Measurements from ENCODE around the gene FZD10. TPM values are rescaled to one million over a fixed set of nuclear protein-coding genes. Genes with fewer than 3 reads are reported as not detected.

FZD10 gene, protein sequence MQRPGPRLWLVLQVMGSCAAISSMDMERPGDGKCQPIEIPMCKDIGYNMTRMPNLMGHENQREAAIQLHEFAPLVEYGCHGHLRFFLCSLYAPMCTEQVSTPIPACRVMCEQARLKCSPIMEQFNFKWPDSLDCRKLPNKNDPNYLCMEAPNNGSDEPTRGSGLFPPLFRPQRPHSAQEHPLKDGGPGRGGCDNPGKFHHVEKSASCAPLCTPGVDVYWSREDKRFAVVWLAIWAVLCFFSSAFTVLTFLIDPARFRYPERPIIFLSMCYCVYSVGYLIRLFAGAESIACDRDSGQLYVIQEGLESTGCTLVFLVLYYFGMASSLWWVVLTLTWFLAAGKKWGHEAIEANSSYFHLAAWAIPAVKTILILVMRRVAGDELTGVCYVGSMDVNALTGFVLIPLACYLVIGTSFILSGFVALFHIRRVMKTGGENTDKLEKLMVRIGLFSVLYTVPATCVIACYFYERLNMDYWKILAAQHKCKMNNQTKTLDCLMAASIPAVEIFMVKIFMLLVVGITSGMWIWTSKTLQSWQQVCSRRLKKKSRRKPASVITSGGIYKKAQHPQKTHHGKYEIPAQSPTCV
- polyA plus RNA-seq (ENCODE audit: insufficient read length), result 17.3 TPM

DNA sequence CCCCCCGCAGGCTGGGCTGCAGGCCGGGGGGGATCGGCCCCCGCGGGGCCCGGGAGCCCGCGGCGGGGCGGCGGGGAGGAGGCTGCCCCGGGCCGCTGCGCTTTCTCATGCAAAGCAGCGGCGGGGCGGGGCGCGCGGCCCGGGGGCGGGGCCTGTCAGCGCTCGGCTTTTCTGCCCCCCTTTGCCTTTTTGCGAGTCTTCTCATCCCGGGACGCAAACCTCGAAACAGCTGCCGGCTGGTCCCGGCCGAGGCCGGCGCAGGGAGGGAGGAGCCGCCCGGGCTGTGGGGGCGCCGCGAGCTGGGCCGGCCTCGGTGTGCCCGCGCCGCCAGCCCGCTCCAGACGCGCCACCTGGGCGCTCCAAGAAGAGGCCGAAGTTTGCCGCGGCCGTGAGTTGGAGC, at the start of gene FZD10:
FZD10 (plus strand) TSS at position 198 of the 400 bp plus-strand sequence. CDS start 479 bp downstream, outside the sequence.
- no peak for DNase-seq (ENCODE audit: low read depth)

- no peak for DNase-seq (ENCODE audit: low read depth)
These were observed 47.3 kb upstream of the FZD10 start for GRCh38 chr12:130114952-130115351.

DNA sequence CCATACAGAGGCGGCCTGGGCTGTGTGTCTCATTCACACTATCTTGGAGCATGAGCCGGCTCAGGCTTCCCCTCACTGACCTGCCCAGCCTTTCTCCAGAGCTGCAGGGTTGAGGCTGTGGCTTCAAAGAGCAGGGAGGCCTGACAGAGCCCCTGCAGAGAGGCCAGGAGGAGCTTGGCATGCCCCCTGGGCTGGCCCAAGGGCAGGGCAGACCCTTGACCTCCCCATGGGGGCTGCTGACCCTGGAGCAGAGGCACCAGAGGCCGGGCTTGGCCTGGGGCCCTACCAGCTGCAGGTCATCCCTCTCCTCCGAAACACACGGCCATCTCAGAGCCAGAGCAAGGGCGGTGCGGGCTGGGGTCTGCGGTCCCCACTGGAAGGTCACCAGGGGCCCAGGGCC, 46.6 kb upstream of the FZD10 start:
- no peak for DNase-seq (ENCODE audit: low read depth)

GRCh38 chr12:130116791-130117190, 45.5 kb upstream of the FZD10 start:
- DNase-seq (ENCODE audit: low read depth), result no peak

- DNase-seq (ENCODE audit: low read depth), result no peak
These were observed 45.0 kb upstream of the FZD10 start for GRCh38 chr12:130117233-130117632.

DNA sequence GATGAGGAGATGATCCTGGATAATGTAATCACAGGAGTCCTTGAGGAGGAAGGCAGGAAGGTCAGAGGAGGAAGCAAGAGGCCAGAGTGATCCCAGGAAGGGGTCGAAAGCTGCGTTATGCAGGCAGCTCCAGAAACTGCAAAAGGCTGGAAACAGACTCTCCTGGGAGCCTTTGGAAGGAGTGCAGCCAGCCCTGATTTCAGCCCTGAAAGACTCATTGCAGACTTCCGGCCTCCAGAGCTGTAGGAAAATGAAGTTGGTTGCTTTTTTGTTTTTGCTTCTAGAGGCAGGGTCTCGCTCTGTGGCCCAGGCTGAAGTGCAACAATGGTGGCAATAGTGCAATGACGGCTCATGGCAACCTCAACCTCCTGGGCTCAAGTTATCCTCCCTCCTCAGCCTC, 44.6 kb upstream of the FZD10 start:
- DNase-seq (ENCODE audit: low read depth), result no peak

DNA sequence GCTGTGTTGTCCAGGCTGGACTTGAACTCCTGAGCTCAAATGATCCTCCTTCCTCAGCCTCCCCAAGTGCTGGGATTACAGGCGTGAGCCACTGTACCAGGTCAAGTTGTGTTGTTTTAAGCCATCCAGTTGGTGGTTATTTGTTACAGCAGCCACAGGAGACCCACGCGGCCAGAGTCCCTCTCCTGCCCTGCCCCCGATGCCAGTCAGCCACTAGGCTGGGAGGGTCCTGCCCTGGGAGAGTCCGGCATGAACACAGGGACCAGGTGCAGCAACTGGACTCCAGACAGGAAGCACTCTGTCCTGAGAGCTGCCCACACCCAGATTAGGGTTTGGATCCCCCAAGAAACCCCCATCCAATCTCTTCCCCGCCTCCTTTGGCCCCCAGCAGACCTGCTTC, 44.1 kb upstream of the FZD10 start:
- no peak for DNase-seq (ENCODE audit: low read depth)

- no peak for DNase-seq (ENCODE audit: low read depth)
These were observed 42.9 kb upstream of the FZD10 start for GRCh38 chr12:130119241-130119861.

- DNase-seq (ENCODE audit: low read depth), result no peak
These were observed 42.1 kb upstream of the FZD10 start for GRCh38 chr12:130120012-130120805.

GRCh38 chr12:130121226-130122000, 40.9 kb upstream of the FZD10 start:
- no peak for DNase-seq (ENCODE audit: low read depth)

DNA sequence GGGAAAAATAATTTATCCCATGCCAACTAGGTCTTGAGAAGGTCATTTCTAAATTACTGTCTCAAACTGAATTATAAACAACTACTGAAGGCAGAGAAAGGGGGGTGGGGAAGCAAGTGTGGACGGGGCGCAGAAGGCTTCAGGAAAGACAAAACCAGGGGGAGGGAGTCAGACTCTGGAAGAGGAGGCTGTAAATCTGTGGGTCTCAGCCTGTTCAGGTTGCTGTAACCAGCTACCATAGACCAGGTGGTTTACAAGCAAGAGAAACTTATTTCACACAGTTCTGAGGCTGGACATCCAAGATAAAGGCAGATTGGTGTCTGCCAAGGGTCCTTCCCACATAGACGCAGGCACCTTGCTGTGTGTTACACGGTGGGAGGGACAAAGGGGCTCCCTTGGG, 39.9 kb upstream of the FZD10 start:
- DNase-seq (ENCODE audit: low read depth), result no peak

- no peak for DNase-seq (ENCODE audit: low read depth)
These were observed 38.2 kb upstream of the FZD10 start for GRCh38 chr12:130124106-130124505.

GRCh38 chr12:130124605-130125244, 37.5 kb upstream of the FZD10 start:
- DNase-seq (ENCODE audit: low read depth), result no peak

GRCh38 chr12:130126023-130126432, 36.2 kb upstream of the FZD10 start:
- DNase-seq (ENCODE audit: low read depth), result no peak

DNA sequence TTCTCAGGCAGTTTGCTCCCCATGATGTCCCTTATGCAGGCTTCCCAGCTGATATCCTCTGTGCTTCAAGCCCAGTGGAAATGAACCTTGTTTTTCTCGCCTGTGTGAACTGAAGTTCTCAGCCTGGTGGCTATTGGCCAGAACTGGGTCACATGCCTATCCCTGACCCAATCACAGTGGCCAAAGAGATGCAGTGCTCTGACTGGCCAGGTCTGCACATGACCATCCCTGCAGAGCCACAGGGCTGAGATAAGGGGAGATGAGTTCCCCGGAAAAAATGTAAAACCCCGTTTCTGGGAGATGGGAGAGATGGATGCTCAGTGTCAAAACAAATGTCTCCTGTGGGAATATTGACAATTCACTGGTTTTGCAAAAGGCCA, 34.7 kb upstream of the FZD10 start:
- no peak for DNase-seq (ENCODE audit: low read depth)

GRCh38 chr12:130127912-130128789, 34.1 kb upstream of the FZD10 start:
- DNase-seq (ENCODE audit: low read depth), result no peak

GRCh38 chr12:130128790-130129735, 33.2 kb upstream of the FZD10 start:
- no peak for DNase-seq (ENCODE audit: low read depth)

GRCh38 chr12:130130346-130130745, 31.9 kb upstream of the FZD10 start:
- no peak for DNase-seq (ENCODE audit: low read depth)

GRCh38 chr12:130131025-130131424, 31.2 kb upstream of the FZD10 start:
- no peak for DNase-seq (ENCODE audit: low read depth)

Data from forelimb muscle (tissue), 1 donor.